Trophoblast cell (in vitro differentiated cells and primary cell): ENCODE measurements around the gene MAP4K2.

Source experiments
- DNase-seq, 2 donors: peaks; one replicate each; pipeline ENCODE4 v3.0.0-alpha.2; 2016
- H2AFZ ChIP-seq: 2 replicates; pipeline ENCODE4 v1.6.1; 2013; ENCODE audit warnings: low read length, moderate library complexity, mild to moderate bottlenecking; ENCODE audit not compliant: insufficient read depth, poor library complexity
- H2AK5ac ChIP-seq: 2 replicates; pipeline ENCODE4 v1.6.1; 2013; ENCODE audit warnings: mild to moderate bottlenecking, low read length
- H2BK120ac ChIP-seq: 2 replicates; pipeline ENCODE4 v1.6.1; 2013; ENCODE audit warnings: low read length, mild to moderate bottlenecking, moderate library complexity; ENCODE audit not compliant: insufficient read depth, poor library complexity
- H2BK12ac ChIP-seq: 2 replicates; pipeline ENCODE4 v1.6.1; 2013; ENCODE audit warnings: mild to moderate bottlenecking, low read length, moderate library complexity
- H2BK5ac ChIP-seq: 2 replicates; pipeline ENCODE4 v1.6.1; 2013; ENCODE audit warnings: low read length, low read depth, moderate library complexity, mild to moderate bottlenecking; ENCODE audit not compliant: poor library complexity
- H3K14ac ChIP-seq: 2 replicates; pipeline ENCODE4 v1.6.1; 2013; ENCODE audit warnings: mild to moderate bottlenecking, low read length
- H3K18ac ChIP-seq: 2 replicates; pipeline ENCODE4 v1.6.1; 2013; ENCODE audit warnings: mild to moderate bottlenecking, low read length
- H3K23ac ChIP-seq: 2 replicates; pipeline ENCODE4 v1.6.1; 2013; ENCODE audit warnings: low read length
- H3K27ac ChIP-seq: 2 replicates; pipeline ENCODE4 v1.5.1; 2013; ENCODE audit warnings: low read depth, mild to moderate bottlenecking, inconsistent platforms, low read length, moderate library complexity
- H3K27me3 ChIP-seq: 2 replicates; pipeline ENCODE4 v1.6.1; 2013; ENCODE audit warnings: inconsistent platforms, mild to moderate bottlenecking, low read length, moderate library complexity; ENCODE audit not compliant: insufficient read depth
- H3K36me3 ChIP-seq, 2 experiments: 1 replicate in 1 of 2; 2 replicates in 1 of 2; pipeline ENCODE4 v1.6.1; 2013; ENCODE audit warnings: low read length in 2 of 2, mild to moderate bottlenecking in 2 of 2, moderate library complexity in 1 of 2; ENCODE audit not compliant: insufficient read depth in 2 of 2, control insufficient read depth in 1 of 2
- H3K4ac ChIP-seq: 2 replicates; pipeline ENCODE4 v1.6.1; 2013; ENCODE audit warnings: low read depth, mild to moderate bottlenecking, low read length, moderate library complexity
- H3K4me1 ChIP-seq, 2 experiments: 1 replicate in 1 of 2; 2 replicates in 1 of 2; pipeline ENCODE4 v1.6.1; 2013; ENCODE audit warnings: low read length in 2 of 2, mild to moderate bottlenecking in 2 of 2, moderate library complexity in 1 of 2; ENCODE audit not compliant: insufficient read depth in 2 of 2, control insufficient read depth in 1 of 2
- H3K4me2 ChIP-seq: 2 replicates; pipeline ENCODE4 v1.6.1; 2013; ENCODE audit warnings: inconsistent platforms, mild to moderate bottlenecking, low read length, moderate library complexity
- H3K4me3 ChIP-seq: 2 replicates; pipeline ENCODE4 v1.5.1; 2013; ENCODE audit warnings: mild to moderate bottlenecking, low read depth, low read length, inconsistent platforms
- H3K79me1 ChIP-seq: one replicate; pipeline ENCODE4 v1.6.1; 2013; ENCODE audit warnings: low read length
- H3K79me2 ChIP-seq: 2 replicates; pipeline ENCODE4 v1.6.1; 2013; ENCODE audit warnings: low read length, mild to moderate bottlenecking; ENCODE audit not compliant: control insufficient read depth, insufficient read depth, poor library complexity
- H3K9ac ChIP-seq: 2 replicates; pipeline ENCODE4 v1.6.1; 2013; ENCODE audit warnings: mild to moderate bottlenecking, low read length
- H3K9me3 ChIP-seq: 2 replicates; pipeline ENCODE4 v1.6.1; 2013; ENCODE audit warnings: low read depth, mild to moderate bottlenecking, control low read depth, inconsistent platforms, low read length; ENCODE audit not compliant: insufficient read depth
- H4K12ac ChIP-seq: 2 replicates; pipeline ENCODE4 v1.6.1; 2013; ENCODE audit warnings: low read depth, mild to moderate bottlenecking, low read length, moderate library complexity
- H4K8ac ChIP-seq: 2 replicates; pipeline ENCODE4 v1.6.1; 2013; ENCODE audit warnings: low read depth, mild to moderate bottlenecking, low read length, moderate library complexity
- H4K91ac ChIP-seq: one replicate; pipeline ENCODE4 v1.6.1; 2013; ENCODE audit warnings: low read depth, mild to moderate bottlenecking, low read length, moderate library complexity
- WGBS: extraction: QIAGEN DNeasy Blood & Tissue Kit; methylation state at CpG from one replicate; pipeline ENCODE4 v1.1.7; 2013; ENCODE audit warnings: missing lambda C conversion rate; ENCODE audit not compliant: insufficient read length, insufficient coverage; ENCODE audit errors: extremely low coverage; 5-methylcytosine and 5-hydroxymethylcytosine counted together

The MAP4K2 gene

GRCh38 chr11:64784813-64785581 lies 18.0 kb downstream of the MAP4K2 start:
- Histone ChIP-seq H3K27ac (no peak overlapping the region), H2BK12ac (no peak overlapping the region), H2AK5ac (no peak overlapping the region), H4K91ac (no peak overlapping the region), H3K9me3 (no peaks in the 10 kb centered on the region), H3K79me2 (no peaks in the 10 kb centered on the region), H3K23ac (no peak overlapping the region), H3K36me3 (peaks cover 15 to 20% of the 10 kb centered on the region in 2 experiments), H3K9ac (no peak overlapping the region), H3K4me1 (no peaks in the 10 kb centered on the region), H2BK5ac (no peak overlapping the region), H3K18ac (no peak overlapping the region), H3K4ac (no peak overlapping the region), H2BK120ac (no peak overlapping the region), H3K27me3 (no peaks in the 10 kb centered on the region), H4K8ac (no peak overlapping the region), H3K4me2 (no peak overlapping the region), H3K79me1 (no peaks in the 10 kb centered on the region), H3K4me3 (no peak overlapping the region), H4K12ac (no peak overlapping the region), H2AFZ (no peak overlapping the region), H3K14ac (no peak overlapping the region)
- no CpG with 5 or more reads among the region's 12 CpGs for WGBS
- DNase-seq = no peak

- no CpG with 5 or more reads among the region's 80 CpGs for WGBS
- Histone ChIP-seq H3K79me2 (peaks cover 14% of the 10 kb centered on the region), H3K4me2 (peak within 1 kb of the TSS; percentile 71), H2AK5ac (peak within 1 kb of the TSS; percentile 49), H3K23ac (no peak within 1 kb of the TSS), H3K4me1 (peaks cover 3 to 4% of the 10 kb centered on the region in 2 experiments), H2AFZ (peak within 1 kb of the TSS; percentile 66), H3K18ac (peak within 1 kb of the TSS; percentile 90), H3K27me3 (no peaks in the 10 kb centered on the region), H3K79me1 (peaks cover 10% of the 10 kb centered on the region), H3K14ac (peak within 1 kb of the TSS; percentile 79), H4K12ac (peak within 1 kb of the TSS; percentile 88), H3K36me3 (peaks cover 10 to 25% of the 10 kb centered on the region in 2 experiments), H3K9ac (peak within 1 kb of the TSS; percentile 99), H3K4me3 (peak within 1 kb of the TSS; percentile 97), H3K27ac (peak within 1 kb of the TSS; percentile 99), H4K91ac (peak within 1 kb of the TSS; percentile 91), H2BK12ac (no peak within 1 kb of the TSS), H2BK120ac (peak within 1 kb of the TSS; percentile 86), H3K9me3 (no peaks in the 10 kb centered on the region), H3K4ac (peak within 1 kb of the TSS; percentile 99), H2BK5ac (peak within 1 kb of the TSS; percentile 89), H4K8ac (peak within 1 kb of the TSS; percentile 97)
- DNase-seq = peak; percentile 100
These were observed 24.3 kb downstream of the MAP4K2 start, which contains the start of gene SF1 for GRCh38 chr11:64778473-64779298. TSS of gene SF1 (minus strand) at chr11:64778542. CDS start at chr11:64778392, 150 bp downstream.

- peaks cover 10% of the 10 kb centered on the region for H3K79me1 ChIP-seq
- H2BK5ac ChIP-seq = peak overlapping the region; percentile 89
- no CpG with 5 or more reads among the region's 28 CpGs for WGBS
- no peak overlapping the region for H2BK12ac ChIP-seq
- peak overlapping the region; percentile 49 for H2AK5ac ChIP-seq
- no peak overlapping the region for H3K23ac ChIP-seq
- peak overlapping the region; percentile 88 for H4K12ac ChIP-seq
- peak overlapping the region; percentile 69 for H3K14ac ChIP-seq
- H4K91ac ChIP-seq = peak overlapping the region; percentile 91
- H3K18ac ChIP-seq = peak overlapping the region; percentile 90
- peak overlapping the region; percentile 99 for H3K27ac ChIP-seq
- H3K9me3 ChIP-seq = no peaks in the 10 kb centered on the region
- H3K9ac ChIP-seq = peak overlapping the region; percentile 99
- H3K27me3 ChIP-seq = no peaks in the 10 kb centered on the region
- DNase-seq = no peak
- H3K4me2 ChIP-seq = peak overlapping the region; percentile 43
- H3K4ac ChIP-seq = peak overlapping the region; percentile 63
- H3K4me1 ChIP-seq = peaks cover 3 to 4% of the 10 kb centered on the region in 2 experiments
- H4K8ac ChIP-seq = peak overlapping the region; percentile 70
- peaks cover 12 to 31% of the 10 kb centered on the region in 2 experiments for H3K36me3 ChIP-seq
- peaks cover 14% of the 10 kb centered on the region for H3K79me2 ChIP-seq
- H2AFZ ChIP-seq = peak overlapping the region; percentile 38
- H2BK120ac ChIP-seq = peak overlapping the region; percentile 86
- peak overlapping the region; percentile 97 for H3K4me3 ChIP-seq
These were observed 24.9 kb downstream of the MAP4K2 start for GRCh38 chr11:64778223-64778472.

- Histone ChIP-seq H3K23ac (no peak overlapping the region), H3K79me1 (peaks cover 10% of the 10 kb centered on the region), H3K14ac (peak overlapping the region; percentile 76)
These were observed 25.4 kb downstream of the MAP4K2 start for GRCh38 chr11:64777449-64778222.

More at GRCh38 chr11:64777449-64778222, 25.4 kb downstream of the MAP4K2 start:
- no peak overlapping the region for H2BK12ac ChIP-seq
- H2AFZ ChIP-seq = no peak overlapping the region
- peak overlapping the region; percentile 89 for H2BK5ac ChIP-seq
- peak overlapping the region; percentile 86 for H2BK120ac ChIP-seq
- H3K79me2 ChIP-seq = peaks cover 14% of the 10 kb centered on the region
- peak overlapping the region; percentile 97 for H3K4me3 ChIP-seq
- H3K27me3 ChIP-seq = no peaks in the 10 kb centered on the region
- H3K27ac ChIP-seq = peak overlapping the region; percentile 99
- peak overlapping the region; percentile 99 for H3K9ac ChIP-seq
- peaks cover 3 to 4% of the 10 kb centered on the region in 2 experiments for H3K4me1 ChIP-seq
- peak overlapping the region; percentile 88 for H4K12ac ChIP-seq
- H3K9me3 ChIP-seq = no peaks in the 10 kb centered on the region
- peak overlapping the region; percentile 90 for H3K18ac ChIP-seq
- H3K36me3 ChIP-seq = peaks cover 16 to 35% of the 10 kb centered on the region in 2 experiments
- H4K91ac ChIP-seq = peak overlapping the region; percentile 91
- H2AK5ac ChIP-seq = no peak overlapping the region
- peak overlapping the region; percentile 81 for H4K8ac ChIP-seq
- H3K4ac ChIP-seq = peak overlapping the region; percentile 99
- DNase-seq = peak; percentile 61 to 88
- no CpG with 5 or more reads among the region's 98 CpGs for WGBS
- peak overlapping the region; percentile 71 for H3K4me2 ChIP-seq
